Thoracic aorta (tissue), 2 donors: ENCODE measurements around the gene B4GALNT1. TPM values are rescaled to one million over a fixed set of nuclear protein-coding genes. Genes with fewer than 3 reads are reported as not detected.
"Not testable (repeated sequence)": the region's sequence is repeated elsewhere in the genome, so short reads cannot be mapped to it uniquely, and the experiment has no call there.

Experiments
- ATAC-seq: fragments of 150-250 bp; one replicate; pipeline ENCODE4 v1.8.0; 2017; ENCODE audit warnings: low read depth; ENCODE audit not compliant: insufficient number of reproducible peaks, low FRiP score
- DNase-seq: peaks from one replicate; pipeline ENCODE4 v3.0.0-alpha.2; 2020; ENCODE audit warnings: low spot score
- H3K27ac ChIP-seq, 2 donors: fragments of 200-600 bp; sonication (generic); 1 replicate in 1 of 2; 2 replicates in 1 of 2; pipeline ENCODE4 v1.5.1; 2016; ENCODE audit warnings: mild to moderate bottlenecking in 2 of 2, moderate library complexity in 2 of 2
- H3K27me3 ChIP-seq: fragments of 200-600 bp; sonication (generic); replicated peaks from 2 replicates; pipeline ENCODE4 v1.6.0; 2016; ENCODE audit warnings: mild to moderate bottlenecking; ENCODE audit not compliant: insufficient read depth
- H3K36me3 ChIP-seq: fragments of 200-600 bp; sonication (generic); one replicate; pipeline ENCODE4 v1.5.1; 2016
- H3K4me1 ChIP-seq, 2 donors: fragments of 200-600 bp; sonication (generic); 1 replicate in 1 of 2; 2 replicates in 1 of 2; pipeline versions ENCODE4 v1.5.1 to v1.6.0; 2016; ENCODE audit warnings: low read depth in 2 of 2, mild to moderate bottlenecking in 1 of 2; ENCODE audit not compliant: control insufficient read depth in 1 of 2
- H3K4me3 ChIP-seq: fragments of 200-600 bp; sonication (generic); 2 replicates; pipeline ENCODE4 v1.5.1; 2016; ENCODE audit warnings: mild to moderate bottlenecking
- H3K9me3 ChIP-seq: fragments of 200-600 bp; sonication (generic); 2 replicates; pipeline ENCODE4 v1.5.1; 2016
- total RNA-seq, 2 donors: library from RNA; depleted of rRNA; stranded (reverse); fragments of >200 nt; gene quantifications; one replicate each; pipeline versions ENCODE4 v1.1.0 to v1.2.3, GENCODE V29; 2016
- TF ChIP-seq, protein P1 (sequence below): fragments of 200-600 bp; sonication (generic); IDR thresholded peaks from one replicate; pipeline ENCODE4 v1.5.1; 2019; ENCODE audit warnings: antibody characterized with exemption

Gene B4GALNT1
- total RNA-seq, 2 donors from 2014 or later = 4.0 to 11.0 TPM

DNA sequence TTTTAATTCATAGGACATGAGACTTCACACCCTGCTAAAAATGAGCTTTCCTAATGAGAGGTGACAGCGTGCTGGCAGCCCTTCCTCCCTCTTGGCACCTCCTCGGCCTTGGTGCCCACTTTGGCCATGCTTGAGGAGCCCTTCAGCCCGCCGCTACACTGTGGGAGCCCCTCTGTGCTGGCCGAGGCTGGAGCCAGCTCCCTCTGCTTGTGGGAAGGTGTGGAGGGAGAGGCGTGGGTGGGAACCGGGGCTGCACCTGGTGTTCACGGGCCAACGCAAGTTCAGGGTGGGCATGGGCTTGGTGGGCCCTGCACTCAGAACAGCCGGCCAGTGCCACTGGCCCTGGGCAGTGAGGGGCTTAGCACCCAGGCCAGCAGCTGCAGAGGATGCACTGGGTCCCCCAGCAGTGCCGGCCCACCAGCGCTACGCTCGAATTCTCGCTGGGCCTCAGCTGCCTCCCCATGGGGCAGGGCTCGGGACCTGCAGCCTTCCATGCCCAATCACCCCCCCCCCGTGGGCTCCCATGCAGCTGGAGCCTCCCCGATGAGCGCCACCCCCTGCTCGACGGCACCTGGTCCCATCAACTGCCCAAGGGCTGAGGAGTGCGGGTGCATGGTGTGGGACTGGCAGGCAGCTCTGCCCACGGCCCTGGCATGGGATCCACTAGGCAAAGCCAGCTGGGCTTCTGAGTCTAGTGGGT is 22.7 kb upstream of the B4GALNT1 start:
- Histone ChIP-seq H3K9me3 (no peaks in the 10 kb centered on the region), H3K27me3 (no peaks in the 10 kb centered on the region), H3K27ac (no peak overlapping the region), H3K4me3 (no peak overlapping the region), H3K36me3 (no peaks in the 10 kb centered on the region), H3K4me1 (no peaks in the 10 kb centered on the region)
- DNase-seq = no peak
- TF ChIP-seq, protein P1, sequence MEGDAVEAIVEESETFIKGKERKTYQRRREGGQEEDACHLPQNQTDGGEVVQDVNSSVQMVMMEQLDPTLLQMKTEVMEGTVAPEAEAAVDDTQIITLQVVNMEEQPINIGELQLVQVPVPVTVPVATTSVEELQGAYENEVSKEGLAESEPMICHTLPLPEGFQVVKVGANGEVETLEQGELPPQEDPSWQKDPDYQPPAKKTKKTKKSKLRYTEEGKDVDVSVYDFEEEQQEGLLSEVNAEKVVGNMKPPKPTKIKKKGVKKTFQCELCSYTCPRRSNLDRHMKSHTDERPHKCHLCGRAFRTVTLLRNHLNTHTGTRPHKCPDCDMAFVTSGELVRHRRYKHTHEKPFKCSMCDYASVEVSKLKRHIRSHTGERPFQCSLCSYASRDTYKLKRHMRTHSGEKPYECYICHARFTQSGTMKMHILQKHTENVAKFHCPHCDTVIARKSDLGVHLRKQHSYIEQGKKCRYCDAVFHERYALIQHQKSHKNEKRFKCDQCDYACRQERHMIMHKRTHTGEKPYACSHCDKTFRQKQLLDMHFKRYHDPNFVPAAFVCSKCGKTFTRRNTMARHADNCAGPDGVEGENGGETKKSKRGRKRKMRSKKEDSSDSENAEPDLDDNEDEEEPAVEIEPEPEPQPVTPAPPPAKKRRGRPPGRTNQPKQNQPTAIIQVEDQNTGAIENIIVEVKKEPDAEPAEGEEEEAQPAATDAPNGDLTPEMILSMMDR = no peak
- no peak for ATAC-seq

DNA sequence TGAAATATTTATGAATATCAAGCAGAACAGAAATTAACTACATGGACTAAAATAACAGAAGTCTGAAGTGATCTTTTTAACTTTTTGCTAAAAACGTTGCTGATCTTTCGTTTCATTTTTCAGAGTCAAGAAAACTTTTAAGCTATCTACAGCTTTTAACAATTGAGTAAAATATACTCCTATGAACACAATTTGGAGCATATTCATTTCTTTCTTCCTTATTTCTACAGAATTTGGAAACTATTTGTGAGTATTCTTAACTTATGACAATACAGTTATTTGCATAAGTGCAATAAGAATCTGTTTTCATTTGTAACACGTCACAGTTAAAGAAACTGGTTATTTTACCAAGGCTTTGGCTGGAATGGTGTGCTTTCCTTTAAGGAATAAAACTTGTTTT is 21.0 kb upstream of the B4GALNT1 start:
- DNase-seq (no peak), ATAC-seq (no peak)
- no peaks in the 10 kb centered on the region for H3K4me1 ChIP-seq
- H3K9me3 ChIP-seq = no peaks in the 10 kb centered on the region
- H3K27me3 ChIP-seq = no peaks in the 10 kb centered on the region
- no peak overlapping the region for H3K4me3 ChIP-seq
- TF ChIP-seq, protein P1 = no peak
- no peak overlapping the region for H3K27ac ChIP-seq
- H3K36me3 ChIP-seq = no peaks in the 10 kb centered on the region

DNA sequence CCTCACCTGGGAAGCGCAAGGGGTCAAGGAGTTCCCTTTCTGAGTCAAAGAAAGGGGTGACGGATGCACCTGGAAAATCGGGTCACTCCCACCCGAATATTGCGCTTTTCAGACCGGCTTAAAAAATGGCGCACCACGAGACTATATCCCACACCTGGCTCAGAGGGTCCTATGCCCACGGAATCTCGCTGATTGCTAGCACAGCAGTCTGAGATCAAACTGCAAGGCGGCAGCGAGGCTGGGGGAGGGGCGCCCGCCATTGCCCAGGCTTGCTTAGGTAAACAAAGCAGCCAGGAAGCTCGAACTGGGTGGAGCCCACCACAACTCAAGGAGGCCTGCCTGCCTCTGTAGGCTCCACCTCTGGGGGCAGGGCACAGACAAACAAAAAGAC is 13.7 kb upstream of the B4GALNT1 start:
- not testable (repeated sequence) for H3K36me3 ChIP-seq, ATAC-seq, H3K27me3 ChIP-seq, H3K27ac ChIP-seq, H3K9me3 ChIP-seq, H3K4me3 ChIP-seq, DNase-seq, H3K4me1 ChIP-seq

DNA sequence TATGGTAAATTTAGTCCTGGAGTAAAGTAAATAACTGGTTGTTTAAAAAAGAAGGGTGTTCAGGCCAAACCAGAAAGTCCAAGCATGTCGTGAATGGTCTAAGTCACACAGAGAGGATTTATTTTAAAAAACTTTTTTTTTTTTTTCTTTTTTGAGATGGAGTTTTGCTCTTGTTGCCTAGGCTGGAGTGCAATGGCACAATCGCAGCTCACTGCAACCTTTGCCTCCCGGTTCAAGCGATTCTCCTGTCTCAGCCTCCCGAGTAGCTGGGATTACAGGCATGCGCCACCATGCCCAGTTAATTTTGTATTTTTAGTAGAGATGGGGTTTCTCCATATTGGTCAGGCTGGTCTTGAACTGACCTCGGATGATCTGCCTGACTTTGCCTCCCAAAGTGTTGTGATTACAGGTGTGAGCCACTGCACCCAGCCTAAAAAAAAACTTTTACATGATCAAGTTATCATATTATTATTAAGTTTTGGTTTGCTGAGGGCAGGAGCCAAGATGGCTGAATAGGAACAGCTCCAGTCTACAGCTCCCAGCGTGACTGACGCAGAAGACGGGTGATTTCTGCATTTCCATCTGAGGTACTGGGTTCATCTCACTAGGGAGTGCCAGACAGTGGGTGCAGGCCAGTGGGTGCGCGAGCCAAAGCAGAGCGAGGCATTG is 13.1 kb upstream of the B4GALNT1 start:
- H3K27ac ChIP-seq, H3K36me3 ChIP-seq, DNase-seq, H3K27me3 ChIP-seq, ATAC-seq, H3K4me1 ChIP-seq, H3K4me3 ChIP-seq, H3K9me3 ChIP-seq: not testable (repeated sequence)

DNA sequence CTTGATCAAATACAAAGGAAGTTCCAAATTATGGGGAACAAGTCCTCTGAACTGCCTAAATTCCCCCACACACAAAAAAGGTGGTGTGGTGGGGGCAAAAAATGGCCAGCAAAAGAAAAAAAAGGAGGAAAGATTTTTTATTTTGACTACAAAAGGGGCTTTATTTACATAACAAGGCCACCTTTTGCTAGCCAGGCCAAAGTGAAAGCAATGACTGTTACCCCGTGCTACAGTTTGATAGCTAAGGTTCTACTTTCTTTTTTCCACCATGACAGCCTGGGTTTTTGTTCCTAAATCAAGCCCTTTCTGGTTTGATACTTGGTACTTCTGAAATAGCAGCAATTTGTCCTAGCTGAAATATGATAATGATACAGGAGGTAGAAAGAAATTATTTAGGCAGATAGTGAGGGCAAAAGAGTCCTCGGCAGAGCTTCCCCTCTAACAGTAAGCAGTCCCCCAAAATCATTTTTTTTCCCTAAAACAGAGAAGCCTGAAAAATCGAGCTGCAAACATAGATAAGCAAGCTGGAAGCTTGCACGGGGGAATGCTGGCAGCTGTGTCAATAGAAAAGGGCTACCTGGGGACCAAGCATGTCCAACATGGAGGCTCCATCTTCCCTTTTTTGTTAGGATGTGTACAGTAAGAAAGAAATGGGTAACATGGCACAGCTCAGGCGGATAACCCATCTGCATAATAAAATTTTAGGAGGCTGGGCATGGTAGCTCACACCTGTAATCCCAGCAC is 8.9 kb upstream of the B4GALNT1 start:
- Histone ChIP-seq H3K4me3 (no peak overlapping the region), H3K36me3 (no peaks in the 10 kb centered on the region), H3K9me3 (no peaks in the 10 kb centered on the region), H3K4me1 (no peaks in the 10 kb centered on the region), H3K27ac (no peak overlapping the region), H3K27me3 (peaks cover 8% of the 10 kb centered on the region)
- no peak for DNase-seq
- no peak for ATAC-seq
- TF ChIP-seq, protein P1 = no peak
